ENCODE data around the gene FMC1.
A peak's percentile ranks its signal among the peaks of the same experiment; 100 is the strongest.

The FMC1 gene

GRCh38 chr7:139341058-139341775 is at the start of gene FMC1:
FMC1 (plus strand) TSS chr7:139341337; CDS start chr7:139341385, 48 bp downstream.
- H3K4me1 ChIP-seq (ENCODE audit: control insufficient read depth, insufficient read depth, low read length): no peaks in the 10 kb centered on the region
- CTCF ChIA-PET: interaction anchor here (0.6 to 0.8 kb wide), 2 partner anchors 56 to 243 kb away, joined by 3 to 4 read pairs; no protein-coding TSS in a partner anchor
- peak within 1 kb of the TSS; percentile 95 for H3K4me3 ChIP-seq (ENCODE audit: low read depth, low read length)
- H3K36me3 ChIP-seq (ENCODE audit: control insufficient read depth in 2 of 2, insufficient read depth in 1 of 2, low read length in 2 of 2): peaks cover 4 to 14% of the 10 kb centered on the region in 2 experiments; a peak in 2 of 3 replicates
- H3K9me3 ChIP-seq (ENCODE audit: control insufficient read depth, insufficient read depth, low read depth, low read length): no peaks in the 10 kb centered on the region
- POLR2A ChIA-PET: interaction anchor here (2.7 kb wide), 1 partner anchor 19 kb away, joined by 35 read pairs; the partner anchor contains the start of gene LUC7L2
- H3K27ac ChIP-seq (ENCODE audit: extremely low read depth, low read depth, low read length): peak within 1 kb of the TSS; percentile 79
- TF ChIP-seq KLF16 (tag by site-specific recombination; IDR thresholded peaks at IDR 0.05) (0 out of 2 replicates have a peak, but pooled peaks have one; percentile 21), REST (tag by site-specific recombination; IDR thresholded peaks at IDR 0.05) (no peak; the same call in 1 of the 2 replicates), ZNF76 (tag by site-specific recombination; IDR thresholded peaks at IDR 0.05; ENCODE audit: borderline replicate concordance, low read depth) (peak; percentile 56), ZNF792 (tag by site-specific recombination; IDR thresholded peaks at IDR 0.05) (peak; percentile 69; the same call in 1 of the 2 replicates), REPIN1 (tag by site-specific recombination; IDR thresholded peaks at IDR 0.05; ENCODE audit: low read depth) (0 out of 2 replicates have a peak, but pooled peaks have one; percentile 34), ZNF768 (tag by site-specific recombination; IDR thresholded peaks at IDR 0.05) (no peak), BCL6B (tag by site-specific recombination; IDR thresholded peaks at IDR 0.05) (no peak), TCF7L2 (IDR thresholded peaks at IDR 0.05; ENCODE audit: borderline replicate concordance, low read depth, low read length) (0 out of 2 replicates have a peak, but pooled peaks have one; percentile 24), MZF1 (tag by site-specific recombination; IDR thresholded peaks at IDR 0.05; ENCODE audit: borderline replicate concordance) (no peak; the same call in 1 of the 2 replicates), ZNF24 (tag by site-specific recombination; IDR thresholded peaks at IDR 0.05) (peak; percentile 53; the same call in 1 of the 2 replicates), ZBTB20 (tag by site-specific recombination; IDR thresholded peaks at IDR 0.05) (peak; percentile 77), ZFP37 (tag by site-specific recombination; IDR thresholded peaks at IDR 0.05) (peak; percentile 89), ZXDB (tag by site-specific recombination; IDR thresholded peaks at IDR 0.05) (peak; percentile 76), OVOL3 (tag by site-specific recombination; IDR thresholded peaks at IDR 0.05) (peak; percentile 58), SETDB1 (IDR thresholded peaks at IDR 0.05; ENCODE audit: insufficient read length, low read length) (no peak), ZNF580 (tag by site-specific recombination; IDR thresholded peaks at IDR 0.05) (peak; percentile 46; the same call in 1 of the 2 replicates), ZNF146 (tag by site-specific recombination; IDR thresholded peaks at IDR 0.05) (peak; percentile 22; the same call in 1 of the 2 replicates), KLF8 (tag by site-specific recombination; IDR thresholded peaks at IDR 0.05) (peak; percentile 63; the same call in 1 of the 2 replicates), ZFP69B (tag by site-specific recombination; IDR thresholded peaks at IDR 0.05) (peak; percentile 64; the same call in 1 of the 2 replicates), ZNF423 (tag by site-specific recombination; IDR thresholded peaks at IDR 0.05) (0 out of 2 replicates have a peak, but pooled peaks have one; percentile 6), ZBTB48 (tag by site-specific recombination; IDR thresholded peaks at IDR 0.05) (peak; percentile 92), ZNF530 (tag by site-specific recombination; IDR thresholded peaks at IDR 0.05; ENCODE audit: low read depth) (no peak), GLI4 (tag by site-specific recombination; IDR thresholded peaks at IDR 0.05) (peak; percentile 88; the same call in 1 of the 2 replicates), ZNF518A (tag by site-specific recombination; conservative IDR thresholded peaks at IDR 0.05; ENCODE audit: low read depth) (no peak), ZNF292 (tag by site-specific recombination; IDR thresholded peaks at IDR 0.05; ENCODE audit: borderline replicate concordance, low read depth) (no peak), ZNF791 (tag by site-specific recombination; IDR thresholded peaks at IDR 0.05) (no peak), SP2 (tag by site-specific recombination; IDR thresholded peaks at IDR 0.05) (peak; percentile 78), ZNF510 (tag by site-specific recombination; IDR thresholded peaks at IDR 0.05; ENCODE audit: insufficient replicate concordance) (no peak)
